Iris pigment epithelial cell (primary cell): Measurements from ENCODE around the gene CDK2AP2.

Source experiments
- DNase-seq: peaks from one replicate; pipeline ENCODE4 v3.0.0-alpha.2; 2011; ENCODE audit warnings: low read depth

Gene CDK2AP2

GRCh38 chr11:67466367-67466766, 41.6 kb downstream of the CDK2AP2 start:
- DNase-seq, result no peak

- peak; percentile 17 for DNase-seq
Measured at GRCh38 chr11:67465530-67465929, 42.4 kb downstream of the CDK2AP2 start.

- DNase-seq, result no peak
Measured at GRCh38 chr11:67465189-67465510, 42.8 kb downstream of the CDK2AP2 start.

GRCh38 chr11:67464411-67465188, 43.4 kb downstream of the CDK2AP2 start:
- peak; percentile 66 for DNase-seq

- no peak for DNase-seq
Measured at GRCh38 chr11:67463680-67464410, 44.1 kb downstream of the CDK2AP2 start.

- DNase-seq, result no peak
Measured at GRCh38 chr11:67463186-67463585, 44.8 kb downstream of the CDK2AP2 start.

- no peak for DNase-seq
Measured at GRCh38 chr11:67458266-67458665, 49.7 kb downstream of the CDK2AP2 start.

- DNase-seq, result no peak
Measured at GRCh38 chr11:67457453-67457852, 50.5 kb downstream of the CDK2AP2 start.
